IPS-20b (cell line): ENCODE results near the gene TMCC2.
"Not testable (repeated sequence)": the region's sequence is repeated elsewhere in the genome, so short reads cannot be mapped to it uniquely, and the experiment has no call there.

Experiments
- H3K27ac ChIP-seq: one replicate; pipeline ENCODE4 v1.5.1; 2013; ENCODE audit warnings: low read length
- H3K27me3 ChIP-seq: 2 replicates; pipeline ENCODE4 v1.6.1; 2013; ENCODE audit warnings: mild to moderate bottlenecking, low read length, inconsistent platforms; ENCODE audit not compliant: insufficient read depth
- H3K36me3 ChIP-seq: 2 replicates; pipeline ENCODE4 v1.6.1; 2013; ENCODE audit warnings: low read depth, mild to moderate bottlenecking, inconsistent platforms, low read length, moderate library complexity; ENCODE audit not compliant: insufficient read depth
- H3K4me1 ChIP-seq: 2 replicates; pipeline ENCODE4 v1.6.1; 2013; ENCODE audit warnings: mild to moderate bottlenecking, control low read depth, inconsistent platforms, low read length, moderate library complexity; ENCODE audit not compliant: insufficient read depth
- H3K4me3 ChIP-seq: 2 replicates; pipeline ENCODE4 v1.5.1; 2013; ENCODE audit warnings: mild to moderate bottlenecking, low read length, inconsistent platforms
- H3K9ac ChIP-seq: 2 replicates; pipeline ENCODE4 v1.6.1; 2013; ENCODE audit warnings: low read depth, mild to moderate bottlenecking, inconsistent platforms, low read length, moderate library complexity
- H3K9me3 ChIP-seq: 2 replicates; pipeline ENCODE4 v1.6.1; 2013; ENCODE audit warnings: mild to moderate bottlenecking, low read depth, low read length, inconsistent platforms; ENCODE audit not compliant: insufficient read depth

Gene TMCC2

GRCh38 chr1:205275916-205276688 is 48.4 kb downstream of the TMCC2 start:
- peaks cover 17% of the 10 kb centered on the region for H3K4me1 ChIP-seq
- peaks cover 3% of the 10 kb centered on the region; the same call in 1 of the 2 replicates for H3K36me3 ChIP-seq
- H3K27ac ChIP-seq: no peak overlapping the region
- H3K27me3 ChIP-seq: no peaks in the 10 kb centered on the region
- no peak overlapping the region for H3K9ac ChIP-seq
- H3K9me3 ChIP-seq: no peaks in the 10 kb centered on the region
- no peak overlapping the region for H3K4me3 ChIP-seq

GRCh38 chr1:205276689-205277065 is 48.9 kb downstream of the TMCC2 start:
- Histone ChIP-seq H3K9ac (no peak overlapping the region), H3K27me3 (no peaks in the 10 kb centered on the region), H3K27ac (no peak overlapping the region), H3K9me3 (no peaks in the 10 kb centered on the region), H3K4me3 (no peak overlapping the region), H3K4me1 (peaks cover 17% of the 10 kb centered on the region), H3K36me3 (peaks cover 3% of the 10 kb centered on the region; the same call in 1 of the 2 replicates)

DNA sequence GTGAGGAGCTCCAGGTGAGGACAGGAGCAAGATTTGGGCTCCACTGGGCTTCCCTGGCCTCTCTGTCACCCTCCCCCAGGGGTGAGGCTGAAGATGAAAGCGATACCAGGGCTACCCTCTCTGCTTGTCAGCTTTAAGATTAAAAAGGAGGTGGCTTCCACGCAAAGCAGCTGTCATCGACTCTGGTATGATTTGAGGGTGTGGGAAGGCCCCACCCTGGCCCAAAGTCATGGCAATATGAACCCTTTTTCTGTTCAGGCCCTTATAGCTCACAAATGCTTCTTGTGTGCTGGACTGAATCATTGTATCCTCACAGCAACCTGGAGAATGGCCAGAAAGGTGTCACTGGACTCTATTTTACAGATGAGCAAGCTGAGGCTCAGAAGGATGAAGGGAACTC is 52.2 kb downstream of the TMCC2 start:
- no peak overlapping the region for H3K9ac ChIP-seq
- H3K4me1 ChIP-seq: peaks cover 17% of the 10 kb centered on the region
- H3K27ac ChIP-seq: no peak overlapping the region
- H3K27me3 ChIP-seq: no peaks in the 10 kb centered on the region
- H3K36me3 ChIP-seq: no peaks in the 10 kb centered on the region
- H3K9me3 ChIP-seq: no peaks in the 10 kb centered on the region
- H3K4me3 ChIP-seq: no peak overlapping the region

DNA sequence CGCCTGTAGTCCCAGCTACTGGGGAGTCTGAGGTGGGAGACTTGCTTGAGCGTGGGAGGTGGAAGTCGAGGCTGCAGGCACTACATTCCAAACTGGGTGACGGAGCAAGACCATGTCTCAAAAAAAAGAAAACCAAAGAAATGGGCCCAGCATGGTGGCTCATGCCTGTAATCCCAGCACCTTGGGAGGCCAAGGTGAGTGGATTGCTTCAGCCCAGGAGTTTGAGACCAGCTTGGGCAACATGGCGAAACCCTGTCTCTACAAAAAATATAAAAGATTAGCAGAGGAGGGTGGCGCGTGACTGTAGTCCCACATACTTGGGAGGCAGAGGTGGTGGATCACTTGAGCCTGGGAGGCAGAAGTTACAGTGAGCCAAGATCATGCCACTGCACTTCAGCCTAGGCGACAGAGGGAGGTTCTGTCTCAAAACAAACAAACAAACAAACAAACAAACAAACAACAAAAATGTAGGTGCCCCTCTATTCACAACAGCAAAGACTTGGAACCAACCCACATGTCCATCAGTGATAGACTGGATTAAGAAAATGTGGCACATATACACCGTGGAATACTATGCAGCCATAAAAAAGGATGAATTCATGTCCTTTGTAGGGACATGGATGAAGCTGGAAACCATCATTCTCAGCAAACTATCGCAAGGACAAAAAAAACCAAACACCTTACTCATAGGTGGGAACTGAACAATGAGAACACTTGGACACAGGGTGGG is 53.1 kb downstream of the TMCC2 start:
- peaks cover 18% of the 10 kb centered on the region for H3K4me1 ChIP-seq
- H3K9ac ChIP-seq: not testable (repeated sequence)

DNA sequence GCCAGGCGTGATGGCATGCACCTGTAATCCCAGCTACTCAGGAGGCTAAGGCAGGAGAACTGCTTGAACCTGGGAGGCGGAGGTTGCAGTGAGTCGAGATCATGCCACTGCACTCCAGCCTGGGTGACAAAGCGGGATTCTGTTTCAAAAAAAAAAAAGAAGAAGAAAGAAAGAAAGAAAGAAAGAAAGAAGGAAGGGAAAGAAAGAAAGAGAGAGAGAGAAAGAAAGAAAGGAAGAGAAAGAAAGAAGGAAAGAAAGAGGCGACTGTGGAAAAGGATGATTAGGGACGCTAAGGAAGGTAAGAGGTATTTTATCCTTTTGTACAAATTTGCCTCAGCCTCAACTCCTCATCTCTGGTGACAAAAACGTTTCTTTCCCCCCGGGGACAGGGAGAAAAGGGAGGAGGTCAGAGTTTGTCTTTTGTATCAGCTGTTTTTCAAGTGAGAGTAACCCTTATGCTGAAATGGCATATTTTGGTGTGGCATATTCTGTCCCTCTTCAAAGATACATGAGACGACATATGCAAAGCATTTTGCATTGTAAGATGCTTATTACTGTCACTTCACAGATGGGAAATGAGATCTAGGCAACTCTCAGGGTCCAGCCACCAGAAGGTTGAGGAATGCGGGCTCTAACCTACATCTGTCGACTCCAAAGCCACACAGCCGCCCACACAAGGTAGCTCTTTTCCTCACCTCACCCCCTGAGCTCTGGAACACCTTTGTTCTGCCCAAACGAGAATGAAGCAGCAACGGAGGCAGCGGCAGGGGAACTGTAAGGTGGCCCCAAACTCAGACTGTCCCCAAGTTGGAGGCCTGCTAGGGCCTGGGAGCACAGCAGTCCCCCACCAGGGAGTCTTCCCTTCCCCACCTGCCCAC is 55.8 kb downstream of the TMCC2 start:
- H3K9me3 ChIP-seq: no peaks in the 10 kb centered on the region
- H3K9ac ChIP-seq: peak overlapping the region; percentile 54; the same call in 1 of the 2 replicates
- H3K27ac ChIP-seq: peak overlapping the region; percentile 33
- no peaks in the 10 kb centered on the region for H3K36me3 ChIP-seq
- peaks cover 23% of the 10 kb centered on the region for H3K4me1 ChIP-seq
- H3K27me3 ChIP-seq: no peaks in the 10 kb centered on the region
- H3K4me3 ChIP-seq: no peak overlapping the region

More for the DNA sequence above, 53.1 kb downstream of the TMCC2 start:
- not testable (repeated sequence) for H3K27me3 ChIP-seq, H3K36me3 ChIP-seq, H3K4me3 ChIP-seq, H3K9me3 ChIP-seq, H3K27ac ChIP-seq

DNA sequence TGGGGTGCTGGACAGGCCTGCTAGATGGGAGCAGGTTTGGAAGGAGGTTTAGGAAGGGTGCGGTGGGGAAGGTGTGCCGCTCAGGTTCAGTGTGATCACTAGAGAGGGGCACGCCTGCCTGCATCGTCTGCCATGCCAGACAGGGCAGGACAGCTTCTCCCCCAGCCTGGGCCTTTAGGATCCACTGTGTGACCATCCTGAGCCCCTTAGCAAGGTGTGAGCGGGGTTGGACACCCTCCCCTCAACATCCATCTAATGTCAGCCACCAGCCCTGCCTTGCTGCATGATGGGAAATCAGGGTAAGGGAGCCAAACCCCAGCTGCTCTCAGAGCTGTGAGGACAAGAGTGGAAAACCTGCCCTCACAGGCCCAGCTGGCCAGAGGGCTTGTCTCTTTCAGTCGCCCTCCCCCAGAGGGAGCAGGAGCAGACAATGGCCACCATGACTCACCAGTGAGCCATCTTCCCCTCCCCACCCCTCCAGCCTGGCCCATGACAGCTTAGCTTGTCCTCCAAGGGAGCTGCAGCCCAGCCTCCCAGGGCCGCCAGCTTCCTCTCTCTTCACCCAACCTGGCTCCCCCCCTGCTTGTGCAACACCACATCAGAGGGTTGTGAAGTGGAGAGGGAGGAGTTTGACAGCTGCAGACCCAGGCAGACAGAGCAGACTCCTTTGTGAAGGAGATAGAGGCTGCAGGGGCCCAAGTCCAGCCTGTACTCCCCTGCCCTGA is 56.8 kb downstream of the TMCC2 start:
- Histone ChIP-seq H3K4me1 (peaks cover 23% of the 10 kb centered on the region), H3K36me3 (no peaks in the 10 kb centered on the region), H3K9me3 (no peaks in the 10 kb centered on the region), H3K4me3 (no peak overlapping the region), H3K27ac (peak overlapping the region; percentile 33), H3K9ac (peak overlapping the region; percentile 54; the same call in 1 of the 2 replicates), H3K27me3 (no peaks in the 10 kb centered on the region)

DNA sequence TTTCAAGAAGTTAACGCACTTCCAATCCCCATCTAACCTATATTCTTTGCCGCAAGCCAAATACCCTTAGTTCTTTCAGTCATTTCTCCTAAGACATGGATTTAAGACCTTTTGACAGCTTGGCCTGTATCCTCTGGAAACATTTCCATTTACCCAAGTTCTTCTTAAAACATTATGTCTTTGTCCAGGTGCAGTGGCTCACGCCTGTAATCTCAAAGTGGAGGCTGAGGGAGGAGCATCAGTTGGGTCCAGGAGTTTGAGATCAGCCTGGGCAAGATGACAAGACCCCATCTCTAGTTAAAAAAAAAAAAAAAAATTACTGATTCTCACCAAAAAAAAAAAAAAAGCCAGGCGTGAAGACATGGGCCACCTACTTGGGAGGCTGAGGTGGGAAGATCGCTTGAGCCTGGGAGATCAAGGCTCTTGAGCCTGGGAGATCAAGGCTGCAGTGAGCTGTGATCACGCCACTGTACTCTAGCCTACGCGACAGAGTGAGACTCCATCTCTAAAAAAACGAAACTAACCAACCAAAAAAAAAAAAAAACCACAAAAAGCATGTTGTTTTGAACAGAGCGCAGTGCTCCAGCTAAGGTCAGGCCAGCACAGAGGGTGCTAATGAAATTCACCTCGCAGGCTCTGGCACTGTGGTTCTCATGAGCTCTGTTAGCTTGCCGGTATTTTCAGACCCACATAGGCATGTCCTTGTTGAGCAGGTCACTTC is 57.8 kb downstream of the TMCC2 start:
- Histone ChIP-seq H3K9me3 (no peaks in the 10 kb centered on the region), H3K9ac (peak overlapping the region; percentile 11; the same call in 1 of the 2 replicates), H3K27ac (peak overlapping the region; percentile 25), H3K27me3 (no peaks in the 10 kb centered on the region), H3K36me3 (no peaks in the 10 kb centered on the region), H3K4me3 (no peak overlapping the region), H3K4me1 (peaks cover 23% of the 10 kb centered on the region)

DNA sequence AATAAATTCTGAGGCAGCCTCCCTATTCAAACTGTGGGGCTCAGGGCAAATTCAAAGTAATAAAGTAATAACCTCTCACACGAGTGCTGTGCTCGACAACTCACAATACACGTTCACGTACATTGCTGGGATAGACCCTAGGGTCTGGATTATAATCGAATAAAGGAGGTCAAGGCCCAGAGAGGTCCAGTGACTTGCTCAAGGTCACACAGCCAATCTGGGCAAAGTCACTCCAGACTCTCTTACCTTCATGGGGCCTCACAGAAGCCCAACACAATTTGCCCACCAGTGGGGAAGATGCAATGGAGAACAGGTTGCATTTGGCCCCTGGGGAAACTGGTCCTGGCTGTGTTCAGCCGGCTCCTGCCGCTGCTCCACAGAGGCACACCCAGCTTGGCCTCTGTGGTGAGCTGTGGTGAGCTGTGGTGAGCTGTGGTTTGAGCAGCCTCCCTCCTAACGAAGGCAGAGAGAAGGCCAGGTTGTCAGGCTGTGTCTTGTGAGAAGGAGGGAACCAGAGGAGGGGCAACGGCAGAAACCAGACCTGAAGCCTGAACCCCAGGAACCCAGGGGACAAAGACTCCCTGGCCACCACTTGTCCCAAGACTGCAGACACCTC is 58.7 kb downstream of the TMCC2 start:
- Histone ChIP-seq H3K4me3 (no peak overlapping the region), H3K36me3 (no peaks in the 10 kb centered on the region), H3K4me1 (peaks cover 23% of the 10 kb centered on the region), H3K9ac (no peak overlapping the region), H3K27ac (no peak overlapping the region), H3K27me3 (no peaks in the 10 kb centered on the region), H3K9me3 (no peaks in the 10 kb centered on the region)

- H3K27me3 ChIP-seq: no peaks in the 10 kb centered on the region
- peaks cover 23% of the 10 kb centered on the region for H3K4me1 ChIP-seq
- H3K4me3 ChIP-seq: no peak overlapping the region
- H3K36me3 ChIP-seq: no peaks in the 10 kb centered on the region
- H3K9ac ChIP-seq: no peak overlapping the region
- H3K9me3 ChIP-seq: no peaks in the 10 kb centered on the region
- H3K27ac ChIP-seq: no peak overlapping the region
Measured at GRCh38 chr1:205287076-205287475, 59.3 kb downstream of the TMCC2 start.

GRCh38 chr1:205287767-205288559 is 60.2 kb downstream of the TMCC2 start:
- no peak overlapping the region for H3K27ac ChIP-seq
- H3K9ac ChIP-seq: no peak overlapping the region
- peaks cover 23% of the 10 kb centered on the region for H3K4me1 ChIP-seq
- no peaks in the 10 kb centered on the region for H3K9me3 ChIP-seq
- H3K4me3 ChIP-seq: no peak overlapping the region
- H3K36me3 ChIP-seq: no peaks in the 10 kb centered on the region
- no peaks in the 10 kb centered on the region for H3K27me3 ChIP-seq
